ENCODE results near the gene CYB561D1. TPM values are rescaled to one million over a fixed set of nuclear protein-coding genes. Genes with fewer than 3 reads are reported as not detected.

CYB561D1 gene, protein sequence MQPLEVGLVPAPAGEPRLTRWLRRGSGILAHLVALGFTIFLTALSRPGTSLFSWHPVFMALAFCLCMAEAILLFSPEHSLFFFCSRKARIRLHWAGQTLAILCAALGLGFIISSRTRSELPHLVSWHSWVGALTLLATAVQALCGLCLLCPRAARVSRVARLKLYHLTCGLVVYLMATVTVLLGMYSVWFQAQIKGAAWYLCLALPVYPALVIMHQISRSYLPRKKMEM
- 5.9 and 6.0 TPM in 2 replicates for total RNA-seq

DNA sequence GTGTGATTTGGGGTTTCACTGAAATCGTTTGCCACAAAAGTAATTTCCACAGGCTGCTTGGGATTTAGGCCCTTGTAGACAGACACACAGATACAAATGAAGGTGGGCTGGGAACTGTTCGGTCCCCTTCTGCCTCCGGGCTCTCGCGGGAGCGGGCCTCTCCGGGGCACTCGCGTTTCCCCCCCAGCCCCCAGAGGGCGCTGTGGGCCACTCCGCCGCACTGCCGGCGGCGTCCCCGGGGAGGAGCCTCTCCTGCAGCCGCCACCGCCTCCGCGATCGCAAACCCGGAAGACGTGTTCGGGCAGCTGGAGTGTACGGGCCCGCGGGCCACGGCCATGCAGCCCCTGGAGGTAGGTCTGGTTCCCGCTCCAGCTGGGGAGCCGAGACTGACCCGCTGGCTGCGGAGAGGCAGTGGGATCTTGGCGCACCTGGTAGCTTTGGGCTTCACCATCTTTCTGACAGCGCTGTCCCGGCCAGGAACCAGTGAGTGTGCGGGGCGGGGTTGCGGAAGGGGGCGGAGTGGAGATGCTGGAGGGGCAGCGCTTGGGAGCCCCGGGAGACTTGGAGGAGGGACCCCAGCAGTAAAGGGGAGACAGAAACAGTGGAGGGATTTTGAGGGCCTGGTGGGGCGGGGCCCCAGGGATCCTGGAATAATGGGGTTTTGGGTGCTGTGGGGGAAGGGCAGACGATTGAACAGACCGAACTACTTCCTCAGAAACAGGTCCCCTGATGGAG is at the start of gene CYB561D1:
Gene CYB561D1 (plus strand): TSS at position 290 of the 735 bp plus-strand sequence. CDS start 46 bp downstream, at position 336.

DNA sequence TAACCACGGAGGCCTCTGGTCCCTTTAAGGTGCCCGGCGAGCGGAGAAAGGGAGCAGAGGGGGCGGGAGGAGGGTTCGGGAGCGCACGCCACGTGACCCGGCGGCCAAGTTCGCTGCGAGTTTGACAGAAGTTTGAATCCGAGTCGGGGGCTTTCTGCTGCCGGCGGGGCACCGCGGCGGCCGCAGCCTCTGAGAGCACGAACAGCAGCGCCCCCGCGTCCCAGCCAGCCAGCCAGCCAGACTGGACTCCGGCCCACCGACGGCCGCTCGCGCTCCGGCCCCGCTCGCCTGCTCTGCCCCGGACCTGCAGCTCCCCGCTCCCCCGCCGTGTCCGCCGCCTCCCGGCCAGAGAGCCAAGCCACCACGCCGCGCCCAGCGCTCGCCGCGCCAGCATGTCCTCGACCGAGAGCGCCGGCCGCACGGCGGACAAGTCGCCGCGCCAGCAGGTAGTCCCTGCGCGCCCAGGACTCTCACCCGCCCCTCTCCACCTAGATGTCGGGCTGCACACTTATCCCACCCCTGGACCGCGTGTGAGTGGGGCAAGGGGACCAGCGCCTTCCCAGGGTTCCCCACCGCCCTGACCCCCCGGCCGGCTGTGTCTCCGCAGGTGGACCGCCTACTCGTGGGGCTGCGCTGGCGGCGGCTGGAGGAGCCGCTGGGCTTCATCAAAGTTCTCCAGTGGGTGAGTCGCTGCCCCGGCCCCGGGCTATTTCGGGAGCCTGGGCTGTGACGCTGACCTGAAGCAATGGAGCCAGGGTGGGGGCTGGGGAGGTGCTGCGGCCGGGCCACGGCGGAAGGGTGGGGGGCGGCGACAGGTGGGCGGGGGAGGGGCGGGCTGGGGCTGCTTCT is 27.2 kb upstream of the CYB561D1 start, which contains the start of gene SYPL2:
Gene SYPL2 (plus strand): TSS at position 95 of the 849 bp plus-strand sequence. CDS start 298 bp downstream, at position 393.

DNA sequence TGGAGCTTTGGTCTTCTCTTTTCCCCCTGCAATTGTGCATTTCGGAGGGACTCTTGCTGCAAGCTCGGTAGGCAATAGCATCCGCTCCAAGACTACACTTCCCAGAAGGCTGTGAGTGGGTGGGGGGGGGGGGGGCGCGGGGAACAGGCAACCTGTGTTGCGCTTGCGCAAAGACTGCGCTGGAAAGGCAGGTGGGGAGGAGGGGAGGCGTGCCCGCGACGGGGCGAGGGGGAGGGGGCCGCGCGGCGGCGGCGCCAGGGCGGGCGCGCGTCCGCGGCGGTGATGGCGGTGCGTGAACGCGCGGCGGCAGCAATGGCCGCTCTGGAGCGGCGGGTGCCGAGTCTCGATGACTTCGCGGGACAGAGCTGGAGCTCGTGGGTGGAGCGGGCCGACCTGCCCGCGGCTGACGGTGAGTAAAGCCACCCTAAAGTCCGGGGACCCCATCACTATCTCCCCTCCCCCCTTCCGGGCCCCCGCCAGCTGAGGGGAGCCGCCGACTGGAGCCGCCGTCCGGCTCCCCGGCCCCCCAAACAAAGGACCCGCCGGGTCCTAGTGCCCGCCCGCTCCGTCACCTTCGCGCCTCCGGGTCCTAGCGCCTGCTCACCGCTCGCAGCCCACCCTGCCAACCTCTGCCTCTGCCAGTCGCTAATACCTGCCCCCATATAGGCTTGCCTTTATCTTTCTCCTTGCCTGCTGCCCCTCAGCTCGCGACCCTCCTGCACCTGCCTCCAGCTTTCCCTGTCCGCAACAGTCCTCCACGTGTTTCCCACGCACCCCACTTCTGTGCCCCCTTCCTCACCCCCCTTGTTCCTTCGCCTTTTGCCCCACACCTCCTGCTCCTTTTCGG is 10.0 kb upstream of the CYB561D1 start, which contains the start of gene ATXN7L2:
Gene ATXN7L2 (plus strand): TSS at position 234 of the 847 bp plus-strand sequence. CDS start 49 bp downstream, at position 283.

DNA sequence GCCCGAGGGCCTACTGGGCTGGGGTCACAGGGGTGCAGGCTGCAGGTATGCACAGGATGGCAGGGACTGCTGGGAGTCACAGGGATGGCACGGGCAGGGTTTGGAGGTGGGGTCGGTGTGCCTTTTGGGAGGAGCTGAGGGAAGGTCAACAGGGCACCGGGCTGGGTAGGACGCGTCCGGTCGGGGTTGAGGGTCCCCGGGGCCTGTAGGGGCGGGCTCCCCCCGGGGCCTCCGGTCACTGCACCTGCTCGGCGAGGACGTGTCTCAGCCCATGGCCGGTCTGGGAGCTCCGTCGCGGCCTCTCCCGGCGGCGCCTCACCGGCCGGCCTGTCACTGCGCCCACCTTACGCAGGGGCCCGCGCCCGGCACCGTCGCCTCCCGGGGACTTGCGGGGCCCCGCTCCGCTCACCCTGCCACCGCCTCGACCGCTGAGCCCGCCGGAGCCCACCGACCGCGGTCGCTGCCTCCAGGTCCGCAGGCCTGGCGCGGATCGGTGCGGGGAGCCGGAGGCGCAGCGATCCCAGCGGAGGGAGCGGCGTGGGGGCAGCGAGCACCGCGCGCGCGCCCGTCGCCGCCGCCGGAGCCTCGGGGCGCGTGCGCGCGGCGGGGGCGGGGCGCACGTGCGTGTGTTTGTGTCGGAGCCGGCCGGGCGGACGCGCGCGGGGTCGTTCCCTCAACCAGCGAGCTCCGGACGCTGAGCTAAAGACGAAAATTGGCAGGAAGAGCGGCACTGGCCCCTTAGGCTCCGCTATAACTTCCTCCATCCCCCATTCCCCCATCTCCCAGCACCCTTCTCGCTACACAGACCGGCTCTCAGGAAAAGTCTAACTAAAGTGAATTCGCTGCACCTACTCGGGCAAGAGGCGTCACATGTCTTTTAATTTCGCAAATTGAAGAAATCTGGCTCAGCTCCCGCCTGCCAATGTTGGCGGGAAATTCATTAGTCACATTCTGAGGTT is 15.6 kb downstream of the CYB561D1 start, which contains the start of gene AMIGO1:
Gene AMIGO1 (minus strand): TSS at position 552 of the 959 bp plus-strand sequence. CDS start 815 bp downstream, outside the sequence.

DNA sequence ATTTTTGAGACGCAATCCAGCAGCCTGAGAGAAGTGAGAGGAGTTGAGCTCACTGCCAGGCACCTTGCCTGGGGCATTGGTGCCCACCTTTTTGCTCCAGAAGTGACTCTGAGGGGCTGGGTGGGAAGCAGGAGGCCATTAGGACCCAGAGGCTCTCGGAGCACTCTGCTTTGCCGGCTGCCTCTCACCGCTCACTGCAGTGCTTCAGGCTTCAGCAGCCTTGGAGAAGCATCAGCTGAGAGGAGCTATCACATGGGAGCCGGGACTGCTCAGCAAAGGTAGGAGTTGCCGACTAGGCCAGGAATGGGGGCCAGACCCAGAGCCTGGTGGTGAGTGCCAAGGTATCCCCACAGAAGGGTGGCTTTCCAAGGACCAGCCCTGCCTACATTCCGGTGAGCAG is 45.8 kb downstream of the CYB561D1 start, which contains the start of gene GPR61:
Gene GPR61 (plus strand): TSS at position 197 of the 400 bp plus-strand sequence. CDS start 3,151 bp downstream, outside the sequence.

DNA sequence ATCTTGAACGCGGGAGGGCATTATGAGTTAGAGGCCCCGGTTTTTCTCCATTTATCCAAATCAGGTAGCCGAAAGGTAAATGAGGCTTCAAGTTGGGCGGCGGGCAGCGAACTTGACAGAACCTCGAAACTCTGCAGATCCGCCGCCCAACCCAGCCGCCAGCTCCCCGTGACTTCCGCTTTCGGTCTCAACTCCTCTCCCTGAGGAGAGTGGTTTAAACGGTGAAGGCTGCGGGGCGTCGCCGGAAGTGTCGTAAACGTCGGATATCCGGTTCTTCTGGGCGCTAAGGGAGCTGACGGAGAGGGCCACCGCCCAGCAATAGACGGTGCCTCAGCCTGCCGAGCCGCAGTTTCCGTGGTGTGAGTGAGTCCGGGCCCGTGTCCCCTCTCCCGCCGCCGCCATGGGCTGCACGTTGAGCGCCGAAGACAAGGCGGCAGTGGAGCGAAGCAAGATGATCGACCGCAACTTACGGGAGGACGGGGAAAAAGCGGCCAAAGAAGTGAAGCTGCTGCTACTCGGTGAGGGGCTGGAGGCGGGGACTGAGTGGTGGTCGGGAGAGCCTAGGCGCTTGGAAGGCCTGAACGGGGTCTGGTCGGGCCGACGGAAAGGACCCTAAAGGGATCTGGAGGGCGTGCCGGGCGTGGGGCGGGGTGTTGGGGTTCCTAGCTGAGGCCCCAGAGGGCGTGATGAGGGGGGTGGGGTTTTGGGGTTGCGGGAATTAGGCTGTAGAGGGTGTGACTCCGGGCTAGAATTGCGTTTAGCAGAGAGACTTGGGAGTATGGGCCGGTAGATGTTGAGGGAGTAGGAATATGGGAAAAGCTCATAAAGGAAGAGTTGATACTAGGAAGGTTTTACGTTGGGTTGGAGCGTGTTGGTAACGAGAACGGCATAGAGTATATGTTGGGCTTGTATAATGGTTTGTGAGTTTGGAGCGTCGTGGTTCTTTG is 54.7 kb downstream of the CYB561D1 start, which contains the start of gene GNAI3:
Gene GNAI3 (plus strand): TSS at position 295 of the 947 bp plus-strand sequence. CDS start 106 bp downstream, at position 401.

Other genes with a start within 250 kb of the CYB561D1 start
- 3.0 and 4.5 TPM in 2 replicates for gene CELSR2, start 244.6 kb upstream of the CYB561D1 start, total RNA-seq
- gene PSRC1, start 210.9 kb upstream of the CYB561D1 start, total RNA-seq: 1.5 and 6.0 TPM in 2 replicates
- gene MYBPHL, start 187.1 kb upstream of the CYB561D1 start, total RNA-seq: not detected in 2 replicates
- 27.0 and 44.0 TPM in 2 replicates for gene SORT1, start 96.2 kb upstream of the CYB561D1 start, total RNA-seq
- gene PSMA5, start 67.6 kb upstream of the CYB561D1 start, total RNA-seq: 53.2 and 54.2 TPM in 2 replicates
- under 0.01 TPM in 1 of 2 replicates, not detected in the other for gene SYPL2, start 27.5 kb upstream of the CYB561D1 start, total RNA-seq
- gene ATXN7L2, start 10.2 kb upstream of the CYB561D1 start, total RNA-seq: 1.2 and 1.9 TPM in 2 replicates
- gene AMIGO1, start 15.6 kb downstream of the CYB561D1 start, total RNA-seq: 1.0 and 2.1 TPM in 2 replicates
- gene GPR61, start 45.8 kb downstream of the CYB561D1 start, total RNA-seq: 0.59 TPM in 1 of 2 replicates, not detected in the other
- 18.4 and 22.9 TPM in 2 replicates for gene GNAI3, start 54.5 kb downstream of the CYB561D1 start, total RNA-seq
- 0.09 TPM in 1 of 2 replicates, not detected in the other for gene GNAT2, start 125.5 kb downstream of the CYB561D1 start, total RNA-seq
- gene AMPD2, start 125.7 kb downstream of the CYB561D1 start, total RNA-seq: 83.7 and 116 TPM in 2 replicates
- gene GSTM4, start 162.0 kb downstream of the CYB561D1 start, total RNA-seq: 5.8 and 13.7 TPM in 2 replicates
- gene GSTM2, start 174.0 kb downstream of the CYB561D1 start, total RNA-seq: 18.1 and 20.8 TPM in 2 replicates
- gene GSTM1, start 193.7 kb downstream of the CYB561D1 start, total RNA-seq: 0.51 and 9.8 TPM in 2 replicates
- gene GSTM5, start 218.2 kb downstream of the CYB561D1 start, total RNA-seq: 1.8 and 2.3 TPM in 2 replicates
- gene GSTM3, start 246.9 kb downstream of the CYB561D1 start, total RNA-seq: 24.3 and 138 TPM in 2 replicates

Measured in smooth muscle cell of the umbilical artery (primary cell).